Breast epithelium (tissue), 4 donors: ENCODE data around the gene MEIS2. TPM values are rescaled to one million over a fixed set of nuclear protein-coding genes. Genes with fewer than 3 reads are reported as not detected.

Source experiments
- DNase-seq, 2 donors: peaks; one replicate each; pipeline ENCODE4 v3.0.0-alpha.2; 2019; ENCODE audit warnings: low spot score in 2 of 2
- H3K27ac ChIP-seq, 2 donors: fragments of 200-600 bp; sonication (generic) in 1 of 2; one replicate each; pipeline ENCODE4 v1.5.1; 2016 to 2019; ENCODE audit warnings: mild to moderate bottlenecking in 1 of 2
- H3K27me3 ChIP-seq, 2 donors: fragments of 200-600 bp; sonication (generic) in 1 of 2; one replicate each; pipeline versions ENCODE4 v1.5.1 to v1.6.0; 2017 to 2019; ENCODE audit warnings: control low read depth in 1 of 2, mild to moderate bottlenecking in 1 of 2
- H3K36me3 ChIP-seq: fragments of 200-600 bp; one replicate; pipeline ENCODE4 v1.5.1; 2019
- H3K4me1 ChIP-seq, 2 donors: fragments of 200-600 bp; sonication (generic); one replicate each; pipeline ENCODE4 v1.5.1; 2016 to 2019; ENCODE audit warnings: control low read depth in 1 of 2
- H3K4me3 ChIP-seq, 3 donors: fragments of 200-600 bp; sonication (generic); 1 replicate in 2 of 3; 2 replicates in 1 of 3; pipeline ENCODE4 v1.5.1; 2016 to 2019; ENCODE audit warnings: mild to moderate bottlenecking in 3 of 3, moderate library complexity in 2 of 3
- H3K9me3 ChIP-seq, 2 donors: fragments of 200-600 bp; sonication (generic) in 1 of 2; one replicate each; pipeline ENCODE4 v1.5.1; 2016 to 2019; ENCODE audit warnings: control low read depth in 1 of 2
- CTCF ChIP-seq, 3 donors: fragments of 450-650 bp; IDR thresholded peaks; one replicate each; pipeline ENCODE4 v1.5.1; 2016 to 2017; ENCODE audit warnings: antibody characterized with exemption in 3 of 3, mild to moderate bottlenecking in 3 of 3, moderate library complexity in 3 of 3
- POLR2A ChIP-seq: fragments of 450-650 bp; IDR thresholded peaks from one replicate; pipeline ENCODE4 v1.6.1; 2016; ENCODE audit warnings: antibody characterized with exemption, mild to moderate bottlenecking, moderate library complexity
- POLR2AphosphoS5 ChIP-seq, 3 donors: sonication (generic); formaldehyde crosslinking; IDR thresholded peaks; one replicate each; pipeline ENCODE4 v1.6.1; 2017; ENCODE audit warnings: antibody characterized with exemption in 3 of 3
- intact Hi-C: fragments of 100-400 bp; cut with DNase I; formaldehyde crosslinking; loops from one replicate; pipeline ENCODE4 v1.15.1; 2023; ENCODE audit warnings: low total_unique reads
- total RNA-seq, 3 donors: library from RNA; depleted of rRNA; stranded (reverse); fragments of >200 nt; gene quantifications; one replicate each; pipeline ENCODE4 v1.1.0, GENCODE V29; 2016

MEIS2 gene
- total RNA-seq, 3 donors from 2014 or later: 18.2 to 55.8 (median 28.5) TPM

- H3K27ac ChIP-seq: no peak overlapping the region
- TF ChIP-seq POLR2AphosphoS5 (IDR thresholded peaks at IDR 0.05) (no peak), CTCF (IDR thresholded peaks at IDR 0.05) (no peak), POLR2A (no peak)
These were observed 55.3 kb downstream of the MEIS2 start for GRCh38 chr15:37044915-37045648.

GRCh38 chr15:37041836-37042235, 58.5 kb downstream of the MEIS2 start:
- Histone ChIP-seq H3K27me3 (no peaks in the 10 kb centered on the region), H3K9me3 (no peaks in the 10 kb centered on the region), H3K36me3 (no peaks in the 10 kb centered on the region), H3K4me3 (no peak overlapping the region), H3K27ac (no peak overlapping the region), H3K4me1 (no peaks in the 10 kb centered on the region)
- no peak for DNase-seq
- intact Hi-C loops: no loop called here
- no peak for TF ChIP-seq POLR2AphosphoS5 (IDR thresholded peaks at IDR 0.05)
- no peak for TF ChIP-seq CTCF (IDR thresholded peaks at IDR 0.05)
- TF ChIP-seq POLR2A: no peak

More at GRCh38 chr15:37044915-37045648, 55.3 kb downstream of the MEIS2 start:
- intact Hi-C loops: loop anchor here (5.0 kb wide), 1 partner anchor 1293 kb away; no protein-coding TSS in a partner anchor
- H3K4me3 ChIP-seq: no peak overlapping the region
- H3K36me3 ChIP-seq: no peaks in the 10 kb centered on the region
- no peaks in the 10 kb centered on the region for H3K4me1 ChIP-seq
- DNase-seq: no peak
- H3K27me3 ChIP-seq: no peaks in the 10 kb centered on the region
- no peaks in the 10 kb centered on the region for H3K9me3 ChIP-seq

GRCh38 chr15:37041042-37041441, 59.3 kb downstream of the MEIS2 start:
- no peaks in the 10 kb centered on the region for H3K9me3 ChIP-seq
- no peaks in the 10 kb centered on the region for H3K36me3 ChIP-seq
- no peak overlapping the region for H3K27ac ChIP-seq
- H3K4me3 ChIP-seq: no peak overlapping the region
- no peak for DNase-seq
- no peaks in the 10 kb centered on the region for H3K27me3 ChIP-seq
- H3K4me1 ChIP-seq: no peaks in the 10 kb centered on the region
- intact Hi-C loops: no loop called here
- no peak for TF ChIP-seq CTCF (IDR thresholded peaks at IDR 0.05)
- no peak for TF ChIP-seq POLR2A
- no peak for TF ChIP-seq POLR2AphosphoS5 (IDR thresholded peaks at IDR 0.05)

GRCh38 chr15:37040072-37040742, 60.1 kb downstream of the MEIS2 start:
- Histone ChIP-seq H3K4me3 (no peak overlapping the region), H3K4me1 (no peaks in the 10 kb centered on the region), H3K27me3 (no peaks in the 10 kb centered on the region), H3K27ac (no peak overlapping the region), H3K9me3 (no peaks in the 10 kb centered on the region), H3K36me3 (no peaks in the 10 kb centered on the region)
- no peak for DNase-seq
- intact Hi-C loops: no loop called here
- TF ChIP-seq POLR2A (no peak), CTCF (IDR thresholded peaks at IDR 0.05) (no peak), POLR2AphosphoS5 (IDR thresholded peaks at IDR 0.05) (no peak)

- Histone ChIP-seq H3K9me3 (no peaks in the 10 kb centered on the region), H3K27me3 (no peaks in the 10 kb centered on the region), H3K36me3 (no peaks in the 10 kb centered on the region), H3K4me3 (no peak overlapping the region), H3K4me1 (no peaks in the 10 kb centered on the region), H3K27ac (no peak overlapping the region)
- no peak for TF ChIP-seq POLR2A
- TF ChIP-seq CTCF (IDR thresholded peaks at IDR 0.05): no peak
- no peak for TF ChIP-seq POLR2AphosphoS5 (IDR thresholded peaks at IDR 0.05)
- intact Hi-C loops: no loop called here
- no peak for DNase-seq
These were observed 61.6 kb downstream of the MEIS2 start for GRCh38 chr15:37038716-37039106.
